ENCODE results near the gene WIF1.
A peak's percentile ranks its signal among the peaks of the same experiment; 100 is the strongest.

DNA sequence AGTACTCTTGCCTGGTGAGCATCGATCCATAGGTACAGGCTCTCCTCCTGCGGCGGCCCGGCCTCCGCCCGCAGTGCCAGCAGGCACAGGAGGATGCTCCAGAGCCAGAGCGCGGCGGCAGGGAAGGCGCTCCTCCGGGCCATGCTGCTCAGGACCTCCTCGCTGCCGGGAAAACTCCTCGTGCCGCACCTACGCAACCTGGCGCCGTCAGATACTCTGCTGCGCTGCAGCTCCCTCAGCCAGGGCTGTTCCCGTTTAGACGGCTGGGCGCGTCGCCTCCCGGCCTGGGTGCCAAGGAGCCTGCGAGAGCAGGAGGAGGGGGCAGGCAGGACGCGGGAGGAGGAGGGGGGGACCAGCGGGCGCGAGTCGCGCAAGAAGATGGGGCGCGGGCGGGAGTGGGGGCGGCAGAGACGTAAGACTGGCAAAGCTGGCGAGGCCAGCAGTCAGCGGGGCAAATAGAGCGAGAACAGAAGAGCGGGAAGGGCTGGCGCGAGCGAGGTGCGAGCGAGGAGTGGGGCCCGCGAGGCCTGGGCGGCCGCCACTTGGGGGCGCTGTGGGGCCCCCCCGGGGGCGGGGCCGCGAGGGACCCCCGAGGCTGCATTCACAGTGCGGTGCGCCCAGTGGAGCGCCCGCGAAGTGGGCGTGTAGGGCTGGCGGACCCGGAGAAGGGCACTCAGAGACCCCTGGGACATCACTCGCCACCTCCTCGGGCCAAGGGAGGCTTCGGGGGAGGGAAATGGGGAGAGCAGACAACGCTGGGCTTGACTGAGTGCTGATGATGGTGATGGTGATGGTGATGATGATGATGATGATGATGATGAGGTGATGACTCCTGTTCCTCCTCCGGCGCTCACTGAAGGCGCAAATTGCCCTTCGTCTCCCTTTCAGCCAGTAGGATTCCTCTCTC lies at the start of gene WIF1:
- TF ChIP-seq, protein P1, sequence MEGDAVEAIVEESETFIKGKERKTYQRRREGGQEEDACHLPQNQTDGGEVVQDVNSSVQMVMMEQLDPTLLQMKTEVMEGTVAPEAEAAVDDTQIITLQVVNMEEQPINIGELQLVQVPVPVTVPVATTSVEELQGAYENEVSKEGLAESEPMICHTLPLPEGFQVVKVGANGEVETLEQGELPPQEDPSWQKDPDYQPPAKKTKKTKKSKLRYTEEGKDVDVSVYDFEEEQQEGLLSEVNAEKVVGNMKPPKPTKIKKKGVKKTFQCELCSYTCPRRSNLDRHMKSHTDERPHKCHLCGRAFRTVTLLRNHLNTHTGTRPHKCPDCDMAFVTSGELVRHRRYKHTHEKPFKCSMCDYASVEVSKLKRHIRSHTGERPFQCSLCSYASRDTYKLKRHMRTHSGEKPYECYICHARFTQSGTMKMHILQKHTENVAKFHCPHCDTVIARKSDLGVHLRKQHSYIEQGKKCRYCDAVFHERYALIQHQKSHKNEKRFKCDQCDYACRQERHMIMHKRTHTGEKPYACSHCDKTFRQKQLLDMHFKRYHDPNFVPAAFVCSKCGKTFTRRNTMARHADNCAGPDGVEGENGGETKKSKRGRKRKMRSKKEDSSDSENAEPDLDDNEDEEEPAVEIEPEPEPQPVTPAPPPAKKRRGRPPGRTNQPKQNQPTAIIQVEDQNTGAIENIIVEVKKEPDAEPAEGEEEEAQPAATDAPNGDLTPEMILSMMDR (IDR thresholded peaks at IDR 0.05; ENCODE audit: low read depth, low read length, poor library complexity, severe bottlenecking), result peak; percentile 31
- TF ChIP-seq EZH2phosphoT487 (IDR thresholded peaks at IDR 0.05; ENCODE audit: borderline replicate concordance, low read length), result no peak

Measured in DOHH2 (cell line).